ENCODE measurements around the gene CCDC148. TPM values are rescaled to one million over a fixed set of nuclear protein-coding genes. Genes with fewer than 3 reads are reported as not detected.
"Not testable (repeated sequence)": the region's sequence is repeated elsewhere in the genome, so short reads cannot be mapped to it uniquely, and the experiment has no call there.

CCDC148 gene
- total RNA-seq, 1 donor from 2014 or later, result 1.8 TPM

DNA sequence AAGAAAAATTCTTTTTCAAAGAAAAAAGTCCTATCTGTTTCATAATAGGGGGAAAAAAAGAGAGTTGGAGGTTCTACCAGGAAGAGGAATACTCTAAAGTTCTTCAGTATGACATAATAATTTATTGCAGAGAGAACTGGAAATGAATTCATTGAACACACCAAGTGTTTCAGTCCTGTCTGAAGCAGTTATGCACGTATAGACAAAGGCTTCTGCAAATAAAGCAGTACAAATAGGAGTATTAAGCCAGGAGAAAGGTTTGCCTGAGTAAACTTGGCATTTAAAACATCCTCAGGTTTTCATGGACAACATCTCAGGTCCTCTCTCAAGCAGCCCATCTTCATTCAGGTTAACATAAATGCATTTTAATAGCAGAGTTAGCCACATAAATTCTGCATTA is 141.6 kb downstream of the CCDC148 start:
- no peaks in the 10 kb centered on the region for H3K9me3 Mint-ChIP-seq (ENCODE audit: unreplicated experiment)
- H3K27ac Mint-ChIP-seq (ENCODE audit: unreplicated experiment), result no peak overlapping the region
- no peaks in the 10 kb centered on the region for H3K36me3 Mint-ChIP-seq (ENCODE audit: unreplicated experiment)
- H3K27me3 Mint-ChIP-seq (ENCODE audit: unreplicated experiment), result no peaks in the 10 kb centered on the region
- no peak overlapping the region for H3K4me3 Mint-ChIP-seq (ENCODE audit: unreplicated experiment)
- no peak for TF ChIP-seq CTCF (IDR thresholded peaks at IDR 0.05; ENCODE audit: partially characterized antibody, unreplicated experiment)
- no peaks in the 10 kb centered on the region for H3K4me1 Mint-ChIP-seq (ENCODE audit: low read depth, unreplicated experiment)
- no peak for DNase-seq

DNA sequence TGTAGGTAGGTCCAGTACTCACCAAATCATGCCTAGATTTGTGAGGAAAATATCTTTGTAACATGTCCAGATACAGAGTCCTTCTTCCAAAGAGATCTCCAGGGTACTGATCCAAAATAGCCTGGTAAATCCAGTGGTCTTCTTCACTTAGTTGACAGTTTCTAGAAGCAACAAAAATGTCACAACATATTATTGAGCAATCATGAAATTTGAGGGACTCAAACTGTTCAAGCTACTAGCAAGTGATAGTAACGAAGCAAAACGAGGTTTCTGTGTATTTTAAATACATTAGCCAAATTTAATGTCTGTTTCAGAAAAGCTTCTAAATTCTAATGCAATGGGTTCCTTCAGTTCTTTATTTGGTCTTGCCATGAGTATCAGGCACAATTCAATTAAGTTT is 142.8 kb downstream of the CCDC148 start:
- H3K27me3 Mint-ChIP-seq (ENCODE audit: unreplicated experiment), result no peaks in the 10 kb centered on the region
- H3K9me3 Mint-ChIP-seq (ENCODE audit: unreplicated experiment), result no peaks in the 10 kb centered on the region
- H3K4me1 Mint-ChIP-seq (ENCODE audit: low read depth, unreplicated experiment), result no peaks in the 10 kb centered on the region
- no peak for DNase-seq
- TF ChIP-seq CTCF (IDR thresholded peaks at IDR 0.05; ENCODE audit: partially characterized antibody, unreplicated experiment), result no peak
- no peaks in the 10 kb centered on the region for H3K36me3 Mint-ChIP-seq (ENCODE audit: unreplicated experiment)
- H3K4me3 Mint-ChIP-seq (ENCODE audit: unreplicated experiment), result no peak overlapping the region
- H3K27ac Mint-ChIP-seq (ENCODE audit: unreplicated experiment), result no peak overlapping the region

DNA sequence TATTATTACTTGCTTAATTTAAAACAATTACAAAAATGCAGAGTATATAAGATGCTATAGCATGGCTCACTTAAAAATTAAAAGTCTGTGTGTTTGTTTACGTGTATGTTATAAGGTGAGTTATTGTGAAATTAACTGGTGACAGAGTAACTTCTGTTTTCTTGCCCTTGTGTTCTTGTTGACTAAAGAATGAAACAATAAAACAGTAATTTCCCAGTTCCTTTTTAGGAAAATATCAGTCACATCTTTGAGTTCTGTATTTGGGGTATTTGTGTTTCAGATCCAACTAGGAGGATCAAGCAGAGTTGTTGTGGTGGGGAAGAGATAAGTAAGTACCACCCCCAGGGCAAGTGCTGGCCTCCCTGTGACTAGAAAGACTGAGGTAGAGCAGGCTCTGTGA is 143.6 kb downstream of the CCDC148 start:
- TF ChIP-seq CTCF (IDR thresholded peaks at IDR 0.05; ENCODE audit: partially characterized antibody, unreplicated experiment), result no peak
- H3K27ac Mint-ChIP-seq (ENCODE audit: unreplicated experiment), result no peak overlapping the region
- no peak for DNase-seq
- H3K27me3 Mint-ChIP-seq (ENCODE audit: unreplicated experiment), result no peaks in the 10 kb centered on the region
- H3K9me3 Mint-ChIP-seq (ENCODE audit: unreplicated experiment), result no peaks in the 10 kb centered on the region
- no peak overlapping the region for H3K4me3 Mint-ChIP-seq (ENCODE audit: unreplicated experiment)
- no peaks in the 10 kb centered on the region for H3K4me1 Mint-ChIP-seq (ENCODE audit: low read depth, unreplicated experiment)
- H3K36me3 Mint-ChIP-seq (ENCODE audit: unreplicated experiment), result no peaks in the 10 kb centered on the region

- H3K27me3 Mint-ChIP-seq (ENCODE audit: unreplicated experiment); DNase-seq: not testable (repeated sequence)
These were observed 146.1 kb downstream of the CCDC148 start for GRCh38 chr2:158310407-158310806.

GRCh38 chr2:158305501-158305900 is 151.1 kb downstream of the CCDC148 start:
- Mint-ChIP-seq H3K4me3 (ENCODE audit: unreplicated experiment) (no peak overlapping the region), H3K9me3 (ENCODE audit: unreplicated experiment) (peaks cover 1% of the 10 kb centered on the region), H3K27me3 (ENCODE audit: unreplicated experiment) (no peaks in the 10 kb centered on the region), H3K4me1 (ENCODE audit: low read depth, unreplicated experiment) (no peaks in the 10 kb centered on the region), H3K36me3 (ENCODE audit: unreplicated experiment) (no peaks in the 10 kb centered on the region), H3K27ac (ENCODE audit: unreplicated experiment) (no peak overlapping the region)
- no peak for TF ChIP-seq CTCF (IDR thresholded peaks at IDR 0.05; ENCODE audit: partially characterized antibody, unreplicated experiment)
- no peak for DNase-seq

More at GRCh38 chr2:158310407-158310806, 146.1 kb downstream of the CCDC148 start:
- H3K4me1 Mint-ChIP-seq (ENCODE audit: low read depth, unreplicated experiment); H3K36me3 Mint-ChIP-seq (ENCODE audit: unreplicated experiment); H3K9me3 Mint-ChIP-seq (ENCODE audit: unreplicated experiment); H3K4me3 Mint-ChIP-seq (ENCODE audit: unreplicated experiment); H3K27ac Mint-ChIP-seq (ENCODE audit: unreplicated experiment): not testable (repeated sequence)

DNA sequence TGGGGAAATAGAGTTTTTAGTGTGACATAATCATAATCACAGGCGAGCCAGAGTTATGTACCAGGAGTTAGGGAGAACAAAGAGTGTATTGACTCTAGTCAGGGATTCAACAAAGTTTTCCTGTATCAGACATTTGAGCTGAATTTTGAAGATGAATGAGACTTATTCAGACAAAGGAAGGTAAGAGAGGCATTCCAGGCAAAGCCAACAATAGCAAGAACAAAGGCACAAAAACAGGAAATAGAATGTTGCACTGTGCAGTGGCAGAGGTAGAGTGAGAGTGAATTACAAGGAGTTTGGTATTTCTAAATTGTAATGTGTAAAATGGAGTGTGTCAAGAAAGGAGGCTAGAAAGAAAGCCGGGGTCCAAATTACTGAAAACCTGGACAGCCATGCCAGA is 156.2 kb downstream of the CCDC148 start:
- H3K27me3 Mint-ChIP-seq (ENCODE audit: unreplicated experiment), result no peaks in the 10 kb centered on the region
- TF ChIP-seq CTCF (IDR thresholded peaks at IDR 0.05; ENCODE audit: partially characterized antibody, unreplicated experiment), result no peak
- no peak overlapping the region for H3K4me3 Mint-ChIP-seq (ENCODE audit: unreplicated experiment)
- no peaks in the 10 kb centered on the region for H3K36me3 Mint-ChIP-seq (ENCODE audit: unreplicated experiment)
- H3K4me1 Mint-ChIP-seq (ENCODE audit: low read depth, unreplicated experiment), result no peaks in the 10 kb centered on the region
- H3K27ac Mint-ChIP-seq (ENCODE audit: unreplicated experiment), result no peak overlapping the region
- H3K9me3 Mint-ChIP-seq (ENCODE audit: unreplicated experiment), result no peaks in the 10 kb centered on the region
- DNase-seq, result no peak

All from glutamatergic neuron (in vitro differentiated cells).